GDM1 (cell line): Measurements from ENCODE around the gene ADAMTS14.
"Not testable (repeated sequence)": the region's sequence is repeated elsewhere in the genome, so short reads cannot be mapped to it uniquely, and the experiment has no call there.

Source experiments
- DNase-seq: peaks from one replicate; lab custom pipeline; 2025; lab: John Stamatoyannopoulos, UW

ADAMTS14 gene

GRCh38 chr10:70672165-70673042 lies at the start of gene ADAMTS14:
TSS of gene ADAMTS14 (plus strand) at chr10:70672506. CDS start at chr10:70672803, 297 bp downstream.
- DNase-seq, result no peak

DNA sequence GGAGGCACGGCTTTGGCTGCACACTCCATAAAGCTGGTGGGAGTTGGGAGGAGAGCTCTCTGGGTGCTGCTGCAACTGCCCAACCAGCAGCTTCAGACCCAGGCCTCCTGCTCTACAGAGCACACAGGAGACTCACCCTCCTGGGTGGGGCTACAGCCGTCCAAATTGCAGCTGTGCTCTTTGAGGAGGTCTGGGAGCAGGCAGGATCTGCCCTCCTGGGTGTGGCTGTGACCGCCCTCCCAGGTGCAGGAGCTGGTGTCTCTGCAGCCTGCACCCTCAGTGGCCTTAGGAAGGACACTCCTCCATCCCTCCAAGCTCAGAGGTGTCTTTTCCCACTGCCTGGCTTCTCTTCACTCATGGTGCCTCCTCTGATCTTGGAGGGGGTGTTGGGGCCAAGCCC lies 49.8 kb upstream of the ADAMTS14 start:
- no peak for DNase-seq

- DNase-seq, result no peak
Measured at GRCh38 chr10:70622981-70623844, 49.1 kb upstream of the ADAMTS14 start.

DNA sequence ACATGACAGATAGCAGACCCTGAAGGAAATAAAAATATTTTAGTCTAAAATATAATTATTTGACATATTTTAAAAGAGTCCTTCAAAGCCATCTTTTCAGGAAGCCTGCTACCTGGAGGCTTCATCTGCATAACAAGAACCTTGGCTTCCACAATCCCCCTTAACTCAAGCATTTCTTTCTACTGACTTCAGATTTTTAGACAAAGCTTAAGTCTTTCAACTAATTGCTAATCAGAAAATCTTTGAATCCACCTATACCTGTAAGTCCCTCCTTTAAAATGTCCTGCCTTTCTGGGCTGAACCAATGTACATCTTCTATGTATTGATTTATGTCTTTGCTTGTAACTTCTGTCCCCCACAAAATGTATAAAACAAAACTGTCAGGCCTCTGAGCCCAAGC lies 46.2 kb upstream of the ADAMTS14 start:
- DNase-seq, result no peak

GRCh38 chr10:70629338-70629737 lies 43.0 kb upstream of the ADAMTS14 start:
- no peak for DNase-seq

GRCh38 chr10:70631735-70632134 lies 40.6 kb upstream of the ADAMTS14 start:
- DNase-seq, result not testable (repeated sequence)

DNA sequence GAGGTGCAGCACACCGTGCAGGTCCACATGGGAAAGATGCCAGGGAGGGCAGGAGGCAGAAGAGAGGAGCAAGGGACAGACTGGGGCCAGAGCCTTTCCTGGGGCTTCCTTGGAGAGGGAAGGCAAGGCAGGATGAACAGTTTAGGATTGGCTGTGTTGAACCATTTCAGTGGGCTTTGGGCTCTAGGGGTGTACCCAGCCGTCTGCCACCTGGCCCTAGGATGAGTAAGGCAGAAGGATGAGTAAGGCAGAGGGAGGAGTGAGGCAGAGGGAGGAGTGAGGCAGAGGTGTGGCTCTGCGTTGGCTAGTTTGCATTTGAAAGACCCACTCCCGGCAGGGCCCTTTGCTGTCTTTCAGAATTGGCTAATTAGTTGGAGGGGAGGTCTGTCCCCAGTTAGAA lies 38.3 kb upstream of the ADAMTS14 start:
- no peak for DNase-seq

- not testable (repeated sequence) for DNase-seq
Measured at GRCh38 chr10:70634515-70634914, 37.8 kb upstream of the ADAMTS14 start.

GRCh38 chr10:70639640-70640383 lies 32.5 kb upstream of the ADAMTS14 start:
- DNase-seq, result not testable (repeated sequence)

GRCh38 chr10:70643272-70643671 lies 29.0 kb upstream of the ADAMTS14 start:
- DNase-seq, result not testable (repeated sequence)

- not testable (repeated sequence) for DNase-seq
Measured at GRCh38 chr10:70644959-70645358, 27.3 kb upstream of the ADAMTS14 start.

DNA sequence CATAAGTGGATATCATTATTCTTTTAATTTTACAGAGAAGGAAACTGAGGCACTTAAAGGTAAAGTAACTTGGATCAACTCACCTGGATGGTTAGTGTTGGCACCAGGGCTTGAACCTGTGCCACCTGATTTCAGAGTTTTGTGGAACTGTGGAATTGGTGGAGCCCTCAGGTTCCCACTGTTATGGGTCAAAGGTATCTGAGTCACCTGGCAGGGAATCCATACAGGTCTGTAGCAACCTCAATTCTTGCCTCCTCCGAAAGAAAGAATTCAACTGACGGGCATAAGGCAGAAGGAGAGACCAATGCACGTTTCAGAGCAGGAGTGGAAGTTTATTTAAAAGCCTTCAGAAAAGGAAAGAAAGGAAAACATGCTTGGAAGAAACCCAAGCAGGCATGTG lies 25.2 kb upstream of the ADAMTS14 start:
- no peak for DNase-seq

DNA sequence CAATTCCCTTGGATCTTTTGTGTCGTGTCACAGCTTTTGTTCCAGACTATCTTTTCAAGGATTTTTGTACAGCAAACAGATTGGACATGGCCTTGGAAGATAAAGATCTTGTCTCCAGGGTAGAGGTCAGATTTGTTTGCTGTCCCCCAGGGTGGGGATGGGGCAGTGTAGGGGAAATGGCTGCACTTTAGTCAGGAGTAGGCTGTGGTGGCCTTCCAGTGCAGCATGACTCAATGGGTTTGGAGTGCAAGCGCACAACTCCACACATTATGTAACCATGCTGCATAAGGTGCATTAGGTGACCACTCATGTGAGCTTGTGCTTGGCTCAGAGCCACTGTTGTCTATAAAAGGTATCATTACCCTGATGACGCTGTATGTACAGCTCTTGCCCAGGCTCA lies 23.9 kb upstream of the ADAMTS14 start:
- no peak for DNase-seq

- no peak for DNase-seq
Measured at GRCh38 chr10:70649526-70649925, 22.8 kb upstream of the ADAMTS14 start.

DNA sequence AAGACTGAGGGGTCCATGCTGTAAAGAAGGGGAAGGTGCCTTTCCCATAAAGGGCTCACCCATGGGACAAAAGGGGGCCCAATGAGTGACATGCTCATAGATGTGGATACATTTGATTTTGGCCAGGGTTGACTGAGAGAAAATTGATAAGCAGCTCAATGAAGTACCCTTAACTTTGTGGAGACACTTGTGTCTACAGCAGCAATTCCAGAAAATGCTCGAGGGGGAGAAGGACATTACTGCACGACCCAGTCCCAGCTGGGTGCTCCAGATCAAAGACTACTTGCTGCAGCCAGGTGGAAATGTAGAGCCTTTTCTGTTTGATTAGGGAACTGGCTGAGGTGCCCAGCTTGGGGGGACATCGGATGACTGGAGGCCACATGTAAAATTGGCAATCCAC lies 22.2 kb upstream of the ADAMTS14 start:
- DNase-seq, result no peak

DNA sequence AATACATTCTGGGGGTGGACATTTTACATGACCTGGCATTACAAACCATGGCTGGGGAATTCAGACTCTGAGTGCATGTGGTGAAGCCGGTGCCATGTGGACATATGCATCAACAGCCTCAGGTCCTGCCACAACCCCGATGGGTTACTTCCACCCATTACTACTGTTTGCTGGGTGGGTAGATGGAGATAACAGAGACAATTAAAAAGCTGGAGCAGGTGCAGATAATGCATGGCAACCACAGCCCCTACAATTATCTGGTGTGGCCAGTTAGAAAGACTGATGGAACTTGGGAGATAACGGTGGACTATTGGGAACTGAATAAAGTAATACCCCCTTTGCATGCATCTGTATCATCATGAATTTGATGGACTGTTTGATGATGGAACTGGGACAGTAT lies 21.6 kb upstream of the ADAMTS14 start:
- no peak for DNase-seq

DNA sequence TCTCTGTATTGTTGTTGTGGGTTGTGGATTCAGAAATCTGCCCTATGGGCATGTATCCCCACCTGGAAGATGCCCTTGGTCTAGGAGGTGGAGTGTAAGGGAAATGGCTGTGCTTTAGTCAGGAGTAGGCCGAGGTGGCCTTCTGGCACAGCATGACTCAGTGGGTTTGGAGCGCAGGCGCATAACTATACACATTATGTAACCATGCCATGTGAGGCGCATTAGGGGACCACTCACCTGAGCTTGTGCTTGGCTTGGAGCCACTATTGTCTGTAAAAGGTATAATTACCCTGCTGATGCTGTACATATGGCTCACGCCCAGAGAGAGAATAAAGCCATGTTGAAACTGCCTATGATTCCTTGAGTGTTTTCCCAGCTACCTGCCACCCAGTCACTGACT lies 20.6 kb upstream of the ADAMTS14 start:
- no peak for DNase-seq

- DNase-seq, result no peak
Measured at GRCh38 chr10:70652761-70653657, 19.3 kb upstream of the ADAMTS14 start.

GRCh38 chr10:70655316-70655715 lies 17.0 kb upstream of the ADAMTS14 start:
- DNase-seq, result no peak

- DNase-seq, result no peak
Measured at GRCh38 chr10:70656489-70656888, 15.8 kb upstream of the ADAMTS14 start.

DNA sequence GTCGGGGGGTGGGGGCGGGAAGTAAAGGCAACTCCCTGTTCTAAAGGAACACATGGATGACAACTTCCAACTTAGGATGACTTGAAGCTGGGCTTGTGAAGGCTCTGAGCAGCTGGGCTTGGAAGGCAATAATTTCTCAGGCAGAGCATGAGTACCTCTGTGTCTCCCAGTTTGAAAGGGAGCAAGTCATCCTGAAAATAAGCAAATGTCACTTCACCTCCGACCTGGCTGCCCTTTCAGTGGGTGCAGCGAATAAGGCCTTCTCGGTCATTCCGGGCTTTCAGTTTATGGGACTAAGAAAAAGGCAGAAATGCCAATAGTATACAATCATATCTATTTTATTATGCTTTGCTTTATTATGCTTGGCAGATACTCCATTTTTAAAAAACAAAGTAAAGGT lies 15.3 kb upstream of the ADAMTS14 start:
- no peak for DNase-seq
